PC-3 (cell line): ENCODE measurements around the gene LYVE1.

Source experiments
- EZH2 ChIP-seq: fragments of 300-600 bp; sonication (generic); IDR thresholded peaks from one replicate; pipeline ENCODE4 v1.6.1; 2017; ENCODE audit warnings: antibody characterized with exemption, mild to moderate bottlenecking, low read length; ENCODE audit not compliant: unreplicated experiment
- EZH2phosphoT487 ChIP-seq: fragments of 300-600 bp; sonication (generic); IDR thresholded peaks from 2 replicates; pipeline ENCODE4 v1.6.1; 2018; ENCODE audit warnings: mild to moderate bottlenecking, antibody characterized with exemption, low read length, borderline replicate concordance
- TF ChIP-seq, protein P1 (sequence below): fragments of 300-600 bp; sonication (generic); conservative IDR thresholded peaks from 2 replicates; pipeline ENCODE4 v1.5.1; 2017; ENCODE audit warnings: antibody characterized with exemption, low read depth, mild to moderate bottlenecking, low read length

DNA sequence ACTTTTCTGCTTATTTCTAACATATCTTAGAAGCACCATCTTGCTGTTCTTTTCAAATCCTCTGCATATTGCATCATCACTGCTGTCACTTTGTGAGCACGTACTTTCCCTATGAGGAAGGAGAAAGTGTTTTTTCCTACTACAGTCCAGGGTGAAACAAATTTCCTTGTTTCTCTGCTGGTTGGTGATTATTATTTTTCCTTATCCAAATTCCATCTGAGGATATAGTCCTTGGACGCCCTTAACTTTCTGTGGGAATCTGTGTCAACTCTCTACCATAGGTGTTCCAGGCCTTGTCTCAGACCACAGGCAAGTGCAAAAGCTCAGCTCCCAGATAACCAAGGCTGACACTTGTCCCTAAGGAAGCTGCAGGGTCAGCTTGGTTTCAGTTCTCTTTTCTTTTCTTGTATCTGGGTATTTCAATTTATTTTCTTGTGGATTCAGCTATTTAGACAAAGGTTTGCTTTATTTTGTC is 29.4 kb upstream of the LYVE1 start:
- TF ChIP-seq, protein P1, sequence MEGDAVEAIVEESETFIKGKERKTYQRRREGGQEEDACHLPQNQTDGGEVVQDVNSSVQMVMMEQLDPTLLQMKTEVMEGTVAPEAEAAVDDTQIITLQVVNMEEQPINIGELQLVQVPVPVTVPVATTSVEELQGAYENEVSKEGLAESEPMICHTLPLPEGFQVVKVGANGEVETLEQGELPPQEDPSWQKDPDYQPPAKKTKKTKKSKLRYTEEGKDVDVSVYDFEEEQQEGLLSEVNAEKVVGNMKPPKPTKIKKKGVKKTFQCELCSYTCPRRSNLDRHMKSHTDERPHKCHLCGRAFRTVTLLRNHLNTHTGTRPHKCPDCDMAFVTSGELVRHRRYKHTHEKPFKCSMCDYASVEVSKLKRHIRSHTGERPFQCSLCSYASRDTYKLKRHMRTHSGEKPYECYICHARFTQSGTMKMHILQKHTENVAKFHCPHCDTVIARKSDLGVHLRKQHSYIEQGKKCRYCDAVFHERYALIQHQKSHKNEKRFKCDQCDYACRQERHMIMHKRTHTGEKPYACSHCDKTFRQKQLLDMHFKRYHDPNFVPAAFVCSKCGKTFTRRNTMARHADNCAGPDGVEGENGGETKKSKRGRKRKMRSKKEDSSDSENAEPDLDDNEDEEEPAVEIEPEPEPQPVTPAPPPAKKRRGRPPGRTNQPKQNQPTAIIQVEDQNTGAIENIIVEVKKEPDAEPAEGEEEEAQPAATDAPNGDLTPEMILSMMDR: no peak
- no peak for TF ChIP-seq EZH2
- no peak for TF ChIP-seq EZH2phosphoT487
